CD4-positive, alpha-beta T cell treated with Interleukin-4 for 4 hours (primary cell): ENCODE data around the gene ZSCAN12.
"Not testable (repeated sequence)": the region's sequence is repeated elsewhere in the genome, so short reads cannot be mapped to it uniquely, and the experiment has no call there.

Source experiments
- DNase-seq: peaks from one replicate; pipeline ENCODE4 v3.0.0-alpha.2; 2020

Gene ZSCAN12

GRCh38 chr6:28399350-28400121, at the start of gene ZSCAN12:
Gene ZSCAN12, minus strand, starts transcription at chr6:28399747. Its CDS starts 1,342 bp downstream, at chr6:28398405.
- DNase-seq: peak; percentile 87

DNA sequence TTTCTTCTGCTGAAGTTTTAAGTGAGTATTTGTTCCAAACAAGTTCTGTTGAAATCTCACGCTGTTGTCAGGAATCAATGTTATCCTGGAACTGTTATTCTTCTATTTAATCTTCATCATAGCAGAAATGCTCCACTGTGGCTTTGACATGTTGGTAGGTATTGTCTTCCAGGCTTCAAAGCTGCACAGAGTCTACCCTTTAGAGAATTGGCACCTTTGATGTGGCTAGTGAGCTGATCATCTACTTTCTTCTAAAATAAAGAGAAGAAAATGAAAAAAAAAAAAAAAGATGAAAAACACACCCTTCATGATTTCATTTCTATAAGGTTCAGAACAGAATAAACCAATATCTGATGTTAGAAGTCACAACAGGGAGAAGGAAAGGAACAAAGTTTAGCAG, 49.5 kb upstream of the ZSCAN12 start:
- DNase-seq: peak; percentile 10

- not testable (repeated sequence) for DNase-seq
Measured at GRCh38 chr6:28447512-28447906, 48.0 kb upstream of the ZSCAN12 start.

GRCh38 chr6:28446818-28447511, 47.4 kb upstream of the ZSCAN12 start:
- no peak for DNase-seq

DNA sequence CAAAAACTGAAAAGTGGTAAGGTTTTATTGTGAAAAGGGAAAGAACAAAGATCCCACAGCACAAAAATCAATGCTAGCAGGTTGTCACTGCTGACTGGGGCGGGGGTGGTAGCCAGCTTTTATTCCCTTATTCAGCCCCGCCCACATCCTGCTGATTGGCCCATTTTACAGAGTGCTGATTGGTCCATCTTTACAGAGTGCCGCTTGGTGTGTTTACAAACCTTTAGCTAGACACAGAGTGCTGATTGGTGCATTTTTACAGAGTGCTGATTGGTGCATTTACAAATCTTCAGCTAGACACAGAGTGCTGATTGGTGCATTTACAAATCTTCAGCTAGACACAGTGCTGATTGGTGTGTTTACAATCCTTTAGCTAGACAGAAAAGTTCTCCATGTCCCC, 45.2 kb upstream of the ZSCAN12 start:
- not testable (repeated sequence) for DNase-seq

DNA sequence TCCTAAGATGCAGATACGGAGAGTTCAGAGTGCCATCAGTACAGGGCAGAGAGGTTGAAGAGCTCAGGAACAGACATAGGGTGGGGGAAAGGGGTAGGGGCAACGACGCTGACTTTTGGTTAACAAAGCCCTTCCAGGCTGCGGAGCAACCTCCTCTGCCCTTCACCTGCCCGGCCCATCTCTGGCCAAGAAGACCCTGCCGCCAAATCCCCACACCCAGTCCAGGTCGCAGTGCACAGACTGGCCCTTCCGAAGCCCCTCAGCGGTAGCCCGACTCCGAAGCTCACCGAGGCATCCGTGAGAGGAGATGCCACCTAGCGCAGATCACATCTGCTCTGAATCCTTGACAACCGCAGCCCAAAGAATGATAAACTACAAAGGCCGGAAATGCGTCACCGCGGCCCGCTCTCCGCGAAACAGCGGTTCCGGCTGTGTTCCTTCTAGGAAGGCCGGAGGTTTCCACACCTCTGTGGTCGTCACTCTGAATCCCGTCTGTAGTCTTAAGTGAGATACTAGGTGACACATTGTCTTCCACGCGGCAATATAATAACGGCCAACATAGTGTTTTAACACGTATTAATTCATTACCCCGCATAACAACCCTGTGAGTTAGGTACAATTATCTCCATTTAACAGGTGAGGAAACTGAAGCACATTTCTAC, 43.7 kb upstream of the ZSCAN12 start, which contains the start of gene ZSCAN23:
ZSCAN23 (minus strand) TSS at position 380 of the 662 bp plus-strand sequence. CDS start 7,225 bp downstream, outside the sequence.
- peak; percentile 78 for DNase-seq

GRCh38 chr6:28442586-28442985, 43.0 kb upstream of the ZSCAN12 start:
- no peak for DNase-seq

DNA sequence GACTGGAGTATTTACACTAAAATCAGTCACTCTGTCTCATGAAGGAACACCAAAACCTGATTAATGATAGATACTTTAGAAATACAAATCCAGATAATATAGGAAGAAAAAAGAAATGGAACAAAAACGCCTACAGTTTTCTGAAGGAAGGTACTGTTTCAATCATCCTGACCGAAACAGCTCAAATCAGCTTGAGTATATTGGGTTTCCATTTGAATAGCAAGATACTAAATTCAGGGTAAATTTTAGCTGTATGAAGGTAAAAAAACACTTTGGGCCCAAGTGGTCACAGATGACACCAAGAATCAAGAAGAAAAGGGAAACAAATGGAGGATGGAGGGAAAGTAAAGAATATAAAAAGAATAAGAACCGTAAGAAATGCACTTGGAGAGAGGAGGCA, 36.9 kb upstream of the ZSCAN12 start:
- no peak for DNase-seq

DNA sequence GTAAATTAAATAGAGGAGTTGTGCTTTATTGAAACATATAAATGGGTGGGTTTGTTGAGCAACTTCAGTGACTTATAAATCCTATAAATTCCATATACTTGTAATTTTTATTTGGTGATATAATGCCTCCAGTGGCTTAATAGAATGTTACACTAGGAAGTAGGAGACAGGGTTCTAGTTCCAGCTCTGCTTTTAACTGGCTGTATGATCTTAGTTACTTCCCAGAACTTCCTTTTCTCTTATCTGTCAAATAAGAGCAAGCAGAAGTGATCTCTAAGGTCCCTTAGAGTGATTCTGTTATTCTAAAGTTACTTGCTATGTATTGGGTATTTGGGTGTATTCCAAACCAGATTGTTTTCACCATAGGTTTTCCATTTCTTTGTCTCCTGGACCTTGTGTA, 33.6 kb upstream of the ZSCAN12 start:
- no peak for DNase-seq

- no peak for DNase-seq
Measured at GRCh38 chr6:28429781-28430180, 30.2 kb upstream of the ZSCAN12 start.

- no peak for DNase-seq
Measured at GRCh38 chr6:28425944-28426541, 26.5 kb upstream of the ZSCAN12 start.

DNA sequence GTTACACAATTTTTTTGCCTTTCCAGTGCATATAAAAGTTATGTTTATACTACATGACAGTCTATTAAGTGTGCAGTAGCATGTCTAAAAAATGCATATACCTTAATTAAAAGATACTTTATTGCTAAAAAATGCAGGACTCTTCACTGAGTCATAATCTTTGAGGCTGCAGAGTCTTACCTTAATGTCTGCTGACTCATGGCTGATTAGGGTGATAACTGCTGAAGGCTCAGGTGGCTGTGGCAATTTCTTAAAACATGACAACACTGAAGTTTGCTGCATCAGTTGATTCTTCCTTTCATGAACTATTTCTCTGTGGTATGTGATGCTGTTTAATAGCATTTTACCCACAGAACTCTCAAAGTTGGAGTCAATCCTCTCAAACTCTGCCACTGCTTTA, 24.6 kb upstream of the ZSCAN12 start:
- DNase-seq: no peak

DNA sequence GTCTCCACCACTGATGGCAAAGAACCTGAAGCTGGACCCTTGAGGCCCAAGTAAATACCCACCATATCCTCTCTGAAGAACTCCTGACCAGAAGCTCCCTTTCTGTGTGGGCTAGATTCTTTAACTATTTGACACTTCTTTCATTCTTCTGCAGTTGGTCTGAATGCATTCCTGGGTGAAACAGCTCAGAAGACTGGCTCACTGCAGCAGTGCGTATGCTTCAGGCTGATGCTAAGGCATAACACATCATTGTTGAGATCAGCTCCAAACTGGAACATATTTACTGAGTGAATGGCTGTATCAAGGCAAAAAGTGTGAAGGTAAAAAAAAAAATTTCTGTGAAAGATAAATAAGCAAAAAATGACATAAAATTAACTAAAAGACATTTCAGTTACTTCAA, 24.0 kb upstream of the ZSCAN12 start:
- DNase-seq: no peak

DNA sequence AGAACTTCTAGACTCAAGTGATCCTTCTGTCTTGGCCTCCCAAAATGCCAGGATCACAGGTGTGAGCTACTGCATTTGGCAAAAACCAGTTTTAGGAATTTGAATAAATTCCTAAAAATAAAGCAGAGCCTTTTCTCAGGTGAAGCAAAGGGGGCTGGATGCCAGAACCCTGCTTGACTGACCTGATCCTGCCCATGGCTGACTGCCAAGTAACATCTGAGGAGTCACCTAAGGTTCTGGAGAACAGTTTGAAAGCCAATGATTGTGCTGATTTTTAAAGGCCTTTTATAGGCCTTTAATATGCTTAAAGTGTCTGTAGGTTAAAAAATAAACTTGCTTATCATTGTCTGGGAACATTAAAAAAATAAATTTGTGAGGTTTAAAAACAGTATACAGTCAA, 14.1 kb upstream of the ZSCAN12 start:
- no peak for DNase-seq

GRCh38 chr6:28410767-28411166, 11.2 kb upstream of the ZSCAN12 start:
- DNase-seq: no peak

- DNase-seq: no peak
Measured at GRCh38 chr6:28408076-28408802, 8.7 kb upstream of the ZSCAN12 start.

DNA sequence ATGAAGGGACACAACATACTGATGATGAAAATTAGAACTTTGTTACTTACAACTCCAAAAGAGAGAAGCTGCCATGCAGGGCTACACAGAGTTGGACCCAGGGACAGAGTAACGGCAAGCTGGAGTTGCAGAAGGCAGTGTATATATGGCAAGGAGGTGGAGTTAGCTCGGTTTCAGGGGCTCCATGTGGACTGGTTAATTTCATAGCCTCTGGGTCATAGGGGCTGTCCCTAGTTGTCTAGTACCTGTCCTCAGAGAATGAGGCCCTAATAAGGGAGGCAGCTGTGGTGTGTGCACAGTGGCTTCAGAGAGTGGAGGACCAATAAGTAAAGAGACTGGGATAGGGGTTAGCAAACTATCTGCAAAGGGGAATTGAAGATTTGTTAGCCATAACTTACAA, 7.9 kb upstream of the ZSCAN12 start:
- no peak for DNase-seq

DNA sequence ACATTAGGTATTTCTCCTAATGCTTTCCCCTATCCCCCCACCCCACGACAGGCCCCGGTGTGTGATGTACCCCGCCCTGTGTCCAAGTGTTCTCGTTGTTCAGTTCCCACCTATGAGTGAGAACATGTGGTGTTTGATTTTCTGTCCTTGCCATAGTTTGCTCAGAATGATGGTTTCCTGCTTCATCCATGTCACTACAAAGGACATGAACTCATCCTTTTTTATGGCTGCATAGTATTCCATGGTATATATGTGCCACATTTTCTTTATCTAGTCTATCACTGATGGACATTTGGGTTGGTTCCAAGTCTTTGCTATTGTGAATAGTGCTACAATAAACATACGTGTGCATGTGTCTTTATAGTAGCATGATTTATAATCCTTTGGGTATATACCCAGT, 4.4 kb upstream of the ZSCAN12 start:
- not testable (repeated sequence) for DNase-seq

DNA sequence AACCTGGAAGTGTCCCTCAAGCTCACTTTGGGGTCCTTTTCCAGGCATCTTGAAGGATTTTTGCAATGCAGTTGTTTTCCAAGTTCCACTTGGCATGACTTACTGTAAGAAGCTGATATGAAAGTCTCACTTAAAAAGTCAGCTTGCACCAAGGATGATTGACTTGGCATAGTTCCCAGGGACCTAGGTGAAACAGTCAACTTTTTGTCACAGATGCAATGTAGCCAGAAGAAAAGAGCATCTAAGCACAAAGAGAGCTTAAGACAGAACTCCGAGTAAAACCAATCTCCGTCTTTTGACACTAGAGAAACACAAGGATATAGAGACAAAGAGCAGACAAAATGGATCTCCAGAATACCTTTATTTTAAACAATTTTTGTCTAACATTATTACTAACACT, 2.6 kb upstream of the ZSCAN12 start:
- DNase-seq: no peak

- no peak for DNase-seq
Measured at GRCh38 chr6:28401172-28401571, 1.6 kb upstream of the ZSCAN12 start.

GRCh38 chr6:28400122-28400451, 540 bp upstream of the ZSCAN12 start:
- no peak for DNase-seq

DNA sequence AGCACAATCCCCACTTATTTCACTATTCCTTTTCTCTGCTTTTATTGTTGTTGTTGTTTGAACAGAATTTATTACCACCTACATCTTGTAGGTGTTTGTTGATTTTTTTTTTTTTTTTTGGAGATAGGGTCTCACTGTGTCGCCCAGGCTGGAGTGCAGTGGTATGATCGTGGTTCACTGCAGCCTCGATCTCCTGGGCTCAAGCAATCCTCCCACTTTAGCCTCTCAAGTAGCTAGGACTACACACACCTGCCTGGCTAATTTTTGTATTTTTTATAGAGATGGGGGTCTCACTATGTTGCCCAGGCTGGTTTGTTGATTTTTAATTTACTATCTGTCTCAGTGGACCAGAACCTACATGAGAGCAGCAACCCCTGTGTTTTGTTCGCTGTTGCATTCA, 3.6 kb downstream of the ZSCAN12 start:
- DNase-seq: no peak
